ENCODE data around the gene RTN1.

DNA sequence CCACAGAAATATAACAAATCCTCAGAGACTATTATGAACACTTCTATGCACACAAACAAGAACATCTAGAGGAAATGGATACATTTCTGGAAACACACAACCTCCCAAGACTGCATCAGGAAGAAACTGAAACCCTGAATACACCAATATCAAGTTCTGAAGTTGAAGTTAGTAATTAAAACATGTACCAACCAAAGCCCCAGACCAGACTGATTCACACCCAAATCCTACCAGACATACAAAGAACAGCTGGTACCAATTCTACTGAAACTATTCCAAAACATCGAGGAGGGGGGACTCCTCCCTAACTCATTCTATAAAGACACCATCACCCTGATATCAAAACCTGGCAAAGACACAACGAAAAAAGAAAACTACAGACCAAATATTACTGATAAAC, 179.3 kb downstream of the RTN1 start:
- TF ChIP-seq, protein P1, sequence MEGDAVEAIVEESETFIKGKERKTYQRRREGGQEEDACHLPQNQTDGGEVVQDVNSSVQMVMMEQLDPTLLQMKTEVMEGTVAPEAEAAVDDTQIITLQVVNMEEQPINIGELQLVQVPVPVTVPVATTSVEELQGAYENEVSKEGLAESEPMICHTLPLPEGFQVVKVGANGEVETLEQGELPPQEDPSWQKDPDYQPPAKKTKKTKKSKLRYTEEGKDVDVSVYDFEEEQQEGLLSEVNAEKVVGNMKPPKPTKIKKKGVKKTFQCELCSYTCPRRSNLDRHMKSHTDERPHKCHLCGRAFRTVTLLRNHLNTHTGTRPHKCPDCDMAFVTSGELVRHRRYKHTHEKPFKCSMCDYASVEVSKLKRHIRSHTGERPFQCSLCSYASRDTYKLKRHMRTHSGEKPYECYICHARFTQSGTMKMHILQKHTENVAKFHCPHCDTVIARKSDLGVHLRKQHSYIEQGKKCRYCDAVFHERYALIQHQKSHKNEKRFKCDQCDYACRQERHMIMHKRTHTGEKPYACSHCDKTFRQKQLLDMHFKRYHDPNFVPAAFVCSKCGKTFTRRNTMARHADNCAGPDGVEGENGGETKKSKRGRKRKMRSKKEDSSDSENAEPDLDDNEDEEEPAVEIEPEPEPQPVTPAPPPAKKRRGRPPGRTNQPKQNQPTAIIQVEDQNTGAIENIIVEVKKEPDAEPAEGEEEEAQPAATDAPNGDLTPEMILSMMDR (IDR thresholded peaks at IDR 0.05; ENCODE audit: insufficient read depth, low read length): no peak
- no peak for TF ChIP-seq POLR2AphosphoS5 (IDR thresholded peaks at IDR 0.05; ENCODE audit: low read depth)

Data from HL-60 (cell line).